Measurements from ENCODE around the gene AGXT.

The AGXT gene

DNA sequence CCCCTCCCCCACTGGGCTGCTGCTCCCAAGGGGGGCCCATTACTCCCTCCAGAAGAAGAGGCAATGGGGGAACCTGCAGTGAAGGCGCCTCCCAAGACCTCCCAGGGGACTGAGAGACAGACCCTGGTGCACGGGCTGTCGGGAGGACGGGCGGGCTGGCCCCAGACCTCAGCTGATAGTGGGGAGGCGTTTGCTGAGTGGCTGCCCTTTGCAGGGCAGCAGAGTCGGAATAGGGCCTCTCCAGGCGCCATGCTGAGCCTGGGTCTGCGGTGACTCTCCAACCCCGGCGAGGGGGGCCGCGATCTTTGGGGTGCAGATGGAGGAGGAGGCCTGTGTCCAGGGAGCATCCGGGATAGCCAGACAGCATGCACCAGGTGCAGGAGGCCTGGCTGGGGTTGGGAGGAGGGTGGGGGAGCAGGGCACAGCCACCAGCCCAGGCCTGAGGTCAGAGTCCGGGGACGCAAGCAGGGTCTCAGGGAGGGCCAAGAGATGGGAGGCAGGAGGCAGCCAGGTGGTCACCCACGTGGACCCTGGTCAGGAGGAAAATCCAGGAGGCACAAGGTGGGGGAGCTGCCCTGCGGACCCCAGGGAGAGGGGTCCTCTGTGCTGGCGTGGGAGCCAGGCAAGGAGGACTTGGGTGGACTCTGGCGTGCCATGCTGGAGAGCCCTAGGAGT is 48.5 kb downstream of the AGXT start:
- DNase-seq: no peak

- no peak for DNase-seq
Measured at GRCh38 chr2:240917684-240918257, 49.1 kb downstream of the AGXT start.

DNA sequence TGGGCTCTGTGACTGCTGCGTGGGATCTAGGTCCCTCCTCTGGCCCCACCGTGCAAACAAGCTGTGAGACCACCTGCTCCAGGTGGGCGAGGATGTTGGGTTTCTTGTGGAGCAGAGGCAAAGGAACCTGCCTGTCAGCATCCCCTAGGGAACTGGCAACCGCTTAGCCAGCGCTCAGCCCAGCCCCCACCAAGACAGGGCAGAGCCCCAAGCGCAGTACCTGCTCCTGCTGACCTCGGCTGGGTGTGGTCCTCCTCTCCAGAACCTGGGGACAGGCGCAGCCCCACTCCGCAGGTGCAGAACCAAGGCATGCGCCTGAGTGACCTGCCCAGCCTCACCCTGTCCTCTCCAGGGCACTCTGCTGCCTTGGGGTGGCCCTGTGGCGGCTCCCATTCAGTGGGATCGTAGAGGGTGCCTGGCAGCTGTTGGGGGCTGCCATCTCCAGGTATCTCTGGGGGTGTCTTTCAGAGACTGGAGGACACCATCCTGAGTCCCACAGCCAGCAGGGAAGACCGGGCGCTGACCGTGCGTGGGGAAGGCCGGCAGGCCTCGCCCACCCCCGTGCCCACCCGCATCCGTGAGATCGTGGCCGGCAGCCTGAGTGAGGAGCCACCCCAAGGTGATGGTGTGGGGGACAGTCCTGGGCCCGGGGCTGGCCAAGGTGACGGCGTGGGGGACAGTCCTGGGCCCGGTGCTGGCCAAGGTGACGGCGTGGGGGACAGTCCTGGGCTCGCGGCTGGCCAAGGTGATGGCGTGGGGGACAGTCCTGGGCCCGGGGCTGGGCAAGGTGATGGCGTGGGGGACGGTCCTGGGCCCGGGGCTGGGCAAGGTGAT is 49.9 kb downstream of the AGXT start:
- no peak for DNase-seq

DNA sequence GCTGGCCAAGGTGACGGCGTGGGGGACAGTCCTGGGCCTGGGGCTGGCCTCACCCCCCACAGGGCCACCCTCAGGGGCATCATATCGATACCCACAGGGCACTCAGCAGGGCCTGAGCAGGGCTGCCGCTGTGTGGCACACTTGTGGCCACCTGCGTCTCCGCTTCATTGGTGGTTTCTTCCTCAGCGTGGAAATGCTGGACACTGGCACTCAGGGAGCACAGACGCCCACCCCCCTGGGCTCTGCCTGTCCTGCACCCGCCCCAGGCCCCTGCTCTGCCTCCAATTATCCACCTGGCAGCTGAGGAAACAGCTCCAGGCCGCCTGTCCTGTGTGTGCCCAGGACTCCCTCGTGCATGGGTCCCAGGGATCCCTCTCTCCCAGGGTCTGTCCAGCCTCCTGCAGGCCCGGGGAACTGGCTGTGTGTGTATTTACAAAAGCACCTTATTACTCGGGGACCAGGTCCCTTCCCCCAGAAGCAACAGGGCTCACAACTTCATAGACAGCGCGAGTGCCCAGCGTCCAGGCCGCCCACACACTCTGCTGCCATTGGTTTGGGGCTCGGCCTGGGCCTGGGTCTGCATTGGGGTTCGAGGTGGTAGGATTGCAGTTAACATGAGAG is 50.6 kb downstream of the AGXT start:
- no peak for DNase-seq

GRCh38 chr2:240919786-240920782 is 51.5 kb downstream of the AGXT start:
- DNase-seq: no peak

DNA sequence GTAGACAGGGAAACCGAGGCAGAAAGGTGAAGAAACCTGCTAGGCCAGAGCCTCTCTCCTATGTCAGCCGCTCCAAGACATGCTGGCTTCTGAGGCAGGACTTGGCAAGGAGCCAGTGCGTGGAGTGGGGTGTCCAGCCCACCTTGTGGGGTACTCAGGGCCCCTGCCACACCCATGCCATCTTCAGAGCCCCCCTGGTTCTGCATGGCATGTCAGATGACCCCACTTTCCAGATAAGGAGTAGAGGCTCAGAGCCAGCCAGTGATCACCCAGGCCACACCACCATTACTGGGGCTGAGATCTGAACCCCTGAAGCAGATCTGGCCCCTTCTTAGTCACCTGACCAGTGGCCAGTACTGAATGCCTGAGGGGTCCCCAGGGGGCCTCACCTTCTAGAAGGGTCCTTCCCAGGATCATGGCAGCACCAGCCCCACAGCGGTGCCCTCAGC is 52.2 kb downstream of the AGXT start:
- no peak for DNase-seq

- DNase-seq: no peak
Measured at GRCh38 chr2:240921311-240921994, 52.8 kb downstream of the AGXT start.

DNA sequence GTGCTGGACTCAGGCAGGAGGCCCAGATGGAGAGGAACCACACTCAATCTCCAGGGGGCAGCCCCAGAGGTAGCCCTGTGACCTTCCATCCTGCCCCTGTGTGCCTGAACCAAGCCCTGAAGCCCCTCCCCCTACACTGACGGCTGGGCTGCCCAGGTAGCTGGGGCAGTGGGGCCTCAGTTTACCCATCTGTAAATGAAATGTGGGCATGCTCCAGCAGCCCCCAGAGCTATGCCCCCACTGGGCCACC is 53.3 kb downstream of the AGXT start:
- DNase-seq: no peak

- DNase-seq: no peak
Measured at GRCh38 chr2:240922245-240922981, 53.8 kb downstream of the AGXT start.

DNA sequence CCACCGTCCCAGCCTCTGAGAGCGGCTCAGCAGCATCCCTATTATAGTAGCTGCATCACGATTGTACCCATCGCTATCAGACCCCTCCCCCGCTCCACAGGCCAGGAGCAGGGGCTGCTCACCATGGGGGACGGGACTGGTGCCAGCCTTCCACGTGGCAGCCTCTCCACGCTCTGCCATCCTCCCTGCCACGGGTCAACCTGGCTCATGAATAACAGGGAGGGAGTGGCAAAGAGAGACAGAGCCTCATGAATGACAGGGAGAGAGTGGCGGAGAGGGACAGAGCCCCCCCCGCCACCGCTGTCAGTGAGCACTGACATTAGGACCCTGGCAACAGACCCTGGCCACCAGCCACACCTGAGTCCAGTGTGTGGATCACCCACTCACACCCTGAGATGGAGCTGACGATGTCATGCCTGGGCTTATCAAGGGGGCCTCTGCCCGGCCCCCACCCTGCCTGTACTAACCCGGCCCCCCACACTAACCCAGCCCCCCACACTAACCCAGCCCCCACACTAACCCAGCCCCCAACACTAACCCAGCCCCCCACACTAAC is 54.4 kb downstream of the AGXT start:
- DNase-seq: no peak

DNA sequence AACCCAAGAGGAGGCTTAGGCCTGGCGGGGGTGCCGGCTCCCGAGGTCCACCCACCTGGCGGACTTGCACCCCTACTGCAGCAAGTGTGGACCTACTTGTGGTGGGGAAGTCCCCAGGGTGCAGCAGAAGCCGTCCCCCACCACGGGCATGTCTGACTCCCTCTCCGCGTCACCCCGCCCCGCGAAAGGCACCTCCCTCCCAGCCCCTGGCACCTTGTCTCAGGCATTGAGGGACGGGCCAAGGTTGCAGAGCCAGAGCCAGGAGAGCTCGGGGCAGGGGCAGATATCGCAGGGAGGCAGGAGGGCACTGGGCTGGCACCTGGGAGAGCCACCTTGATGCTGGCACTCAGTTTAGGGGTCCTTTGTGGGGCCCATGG is 56.6 kb downstream of the AGXT start:
- no peak for DNase-seq

DNA sequence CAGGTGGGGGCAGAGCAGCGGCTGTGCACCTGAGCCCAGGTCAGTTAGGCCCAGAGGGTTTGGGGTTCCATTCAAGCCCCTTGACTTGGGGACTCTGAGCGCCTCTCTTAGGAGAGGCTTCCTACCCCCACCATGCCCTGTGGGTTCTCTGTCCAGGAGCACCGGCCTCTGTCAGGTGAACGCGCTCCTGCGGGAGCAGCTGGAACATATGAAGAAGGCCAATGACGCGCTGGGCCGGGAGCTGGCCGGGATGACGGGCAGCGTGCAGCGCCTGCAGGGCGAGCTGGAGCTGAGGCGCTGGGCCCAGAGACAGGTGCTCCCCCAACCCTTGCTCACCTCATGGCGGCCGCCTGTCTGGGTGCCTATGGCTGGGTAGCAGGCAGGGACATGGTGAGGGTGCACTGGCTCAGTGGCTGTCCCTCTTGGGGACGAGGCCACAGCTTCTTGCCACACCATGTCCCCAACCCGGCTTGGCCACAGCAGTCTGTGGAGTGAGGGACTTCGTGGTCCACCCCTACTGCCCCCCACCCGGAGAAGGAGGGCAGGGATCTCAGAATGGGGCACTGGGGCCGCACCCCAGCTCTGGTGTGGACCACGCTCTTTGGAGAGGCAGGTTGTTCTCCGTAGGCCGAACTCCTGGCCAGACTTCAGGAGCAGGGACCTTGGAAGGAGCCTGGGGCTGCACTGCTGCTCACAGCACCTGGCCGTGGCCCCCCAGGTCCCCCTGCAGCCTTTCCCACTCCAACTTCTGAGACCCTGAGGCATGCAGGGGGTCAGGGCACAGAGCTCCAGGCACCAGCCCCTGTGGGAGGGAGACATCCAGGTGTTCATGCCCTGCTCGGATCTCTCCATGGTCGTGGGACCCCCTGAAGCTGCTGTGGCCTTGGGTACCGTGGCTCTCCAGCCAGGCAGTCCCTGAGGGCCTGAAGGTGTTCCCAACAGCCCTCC is 57.2 kb downstream of the AGXT start:
- DNase-seq: no peak

DNA sequence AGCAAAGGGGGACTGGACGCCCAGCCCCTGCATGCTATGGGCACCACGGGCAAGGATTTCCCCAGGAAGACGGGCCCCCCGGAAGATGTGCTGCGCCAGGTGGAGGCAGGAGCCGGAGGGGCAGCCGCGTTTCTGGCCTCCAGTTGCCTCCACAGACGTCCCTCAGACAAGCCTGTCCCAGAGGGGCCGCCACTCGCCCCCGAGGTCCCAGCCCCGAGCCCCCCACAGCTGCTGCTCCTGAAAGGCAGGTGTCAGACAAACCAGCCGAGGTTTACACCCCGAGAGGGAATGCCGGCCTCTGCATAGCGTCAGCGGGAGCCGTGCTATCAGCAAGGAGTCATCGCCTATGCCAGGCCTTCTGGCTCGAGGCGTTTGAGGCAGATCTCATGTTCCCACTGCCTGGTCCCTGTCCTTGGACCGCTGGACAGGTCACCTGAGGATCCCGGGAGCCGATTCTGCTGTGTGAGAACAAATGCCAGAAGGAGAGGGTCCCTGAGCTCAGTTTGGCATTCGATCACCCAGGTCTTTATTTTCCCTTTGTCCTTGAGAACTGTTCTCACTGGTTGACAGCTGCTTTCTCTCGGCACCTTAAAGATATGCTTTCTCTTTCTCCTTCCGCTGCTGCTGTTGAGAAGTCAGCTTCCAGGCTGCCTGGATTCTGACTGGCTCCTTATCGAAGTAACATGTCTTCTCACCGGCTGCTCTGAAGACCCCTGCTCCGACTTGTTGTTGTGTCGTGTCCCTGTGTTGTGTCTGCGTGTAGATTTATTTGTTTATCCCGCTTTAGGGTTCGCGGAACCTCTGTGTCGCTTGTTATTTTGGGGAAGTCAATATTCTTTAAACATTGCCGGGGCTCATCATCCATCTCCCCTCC is 58.1 kb downstream of the AGXT start:
- DNase-seq: no peak

DNA sequence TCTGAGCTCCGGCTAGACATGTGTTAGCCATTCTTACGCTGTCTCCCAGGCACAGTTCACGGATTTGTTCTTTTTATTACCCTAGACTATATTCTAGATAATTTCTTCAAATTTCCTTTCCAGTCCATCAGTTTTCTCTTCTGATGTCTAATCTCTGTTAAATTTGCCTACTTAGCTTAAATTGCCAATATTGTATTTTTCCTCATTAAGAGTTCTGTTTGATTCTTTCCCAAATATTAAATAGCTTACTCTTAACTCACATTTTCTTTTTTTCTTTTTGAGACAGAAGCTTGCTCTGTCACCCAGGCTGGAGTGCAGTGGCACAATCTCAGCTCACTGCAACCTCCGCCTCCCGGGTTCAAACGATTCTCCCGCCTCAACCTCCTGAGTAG is 58.8 kb downstream of the AGXT start:
- no peak for DNase-seq

GRCh38 chr2:240928476-240929363 is 60.1 kb downstream of the AGXT start:
- no peak for DNase-seq

GRCh38 chr2:240929364-240930095 is 60.9 kb downstream of the AGXT start:
- no peak for DNase-seq

All from KG1 (cell line).